ENCODE measurements around the gene SIRPB2.

SIRPB2 gene

GRCh38 chr20:1443085-1443484 is 48.1 kb downstream of the SIRPB2 start:
- in situ Hi-C loops (cut with MboI; ENCODE audit: low sequenced_read_pairs): no loop called here

- in situ Hi-C loops (cut with MboI; ENCODE audit: low sequenced_read_pairs): no loop called here
Measured at GRCh38 chr20:1442304-1442703, 48.9 kb downstream of the SIRPB2 start.

- in situ Hi-C loops (cut with MboI; ENCODE audit: low sequenced_read_pairs): no loop called here
Measured at GRCh38 chr20:1441133-1441532, 50.1 kb downstream of the SIRPB2 start.

GRCh38 chr20:1440024-1440423 is 51.2 kb downstream of the SIRPB2 start:
- in situ Hi-C loops (cut with MboI; ENCODE audit: low sequenced_read_pairs): no loop called here

GRCh38 chr20:1438361-1438760 is 52.9 kb downstream of the SIRPB2 start:
- in situ Hi-C loops (cut with MboI; ENCODE audit: low sequenced_read_pairs): no loop called here

GRCh38 chr20:1437235-1437904 is 53.9 kb downstream of the SIRPB2 start:
- in situ Hi-C loops (cut with MboI; ENCODE audit: low sequenced_read_pairs): no loop called here

- in situ Hi-C loops (cut with MboI; ENCODE audit: low sequenced_read_pairs): no loop called here
Measured at GRCh38 chr20:1436263-1436662, 55.0 kb downstream of the SIRPB2 start.

GRCh38 chr20:1435337-1435699 is 55.9 kb downstream of the SIRPB2 start:
- in situ Hi-C loops (cut with MboI; ENCODE audit: low sequenced_read_pairs): no loop called here

GRCh38 chr20:1434571-1435336 is 56.5 kb downstream of the SIRPB2 start:
- in situ Hi-C loops (cut with MboI; ENCODE audit: low sequenced_read_pairs): no loop called here

GRCh38 chr20:1431158-1431557 is 60.1 kb downstream of the SIRPB2 start:
- in situ Hi-C loops (cut with MboI; ENCODE audit: low sequenced_read_pairs): no loop called here

- in situ Hi-C loops (cut with MboI; ENCODE audit: low sequenced_read_pairs): no loop called here
Measured at GRCh38 chr20:1430004-1430451, 61.2 kb downstream of the SIRPB2 start.

GRCh38 chr20:1429143-1429728 is 62.0 kb downstream of the SIRPB2 start:
- in situ Hi-C loops (cut with MboI; ENCODE audit: low sequenced_read_pairs): no loop called here

GRCh38 chr20:1427457-1428054 is 63.7 kb downstream of the SIRPB2 start:
- in situ Hi-C loops (cut with MboI; ENCODE audit: low sequenced_read_pairs): no loop called here

GRCh38 chr20:1426231-1426849 is 64.9 kb downstream of the SIRPB2 start:
- in situ Hi-C loops (cut with MboI; ENCODE audit: low sequenced_read_pairs): no loop called here
